Effector memory CD8-positive, alpha-beta T cell (primary cell): ENCODE measurements around the gene ZBED1.
"Not testable (repeated sequence)": the region's sequence is repeated elsewhere in the genome, so short reads cannot be mapped to it uniquely, and the experiment has no call there.

Experiments used
- ATAC-seq: fragments of 150-1000 bp; cut with Tn5 transposase; replicated peaks from 2 replicates; pipeline ENCODE4 v1.10.0; 2021; ENCODE audit warnings: mild to moderate bottlenecking, moderate library complexity
- DNase-seq, 3 experiments: peaks; one replicate each; pipeline ENCODE4 v3.0.0; 2021
- H3K27ac Mint-ChIP-seq, 2 donors: one replicate each; pipeline ENCODE4 v1.8.0; 2022; ENCODE audit warnings: mild to moderate bottlenecking in 2 of 2, mixed read lengths in 2 of 2, moderate library complexity in 2 of 2
- H3K27me3 Mint-ChIP-seq, 2 donors: one replicate each; pipeline ENCODE4 v1.8.0; 2022; ENCODE audit warnings: mixed read lengths in 2 of 2
- H3K36me3 Mint-ChIP-seq: one replicate; pipeline ENCODE4 v1.8.0; 2022; ENCODE audit warnings: mild to moderate bottlenecking, moderate library complexity, mixed read lengths; ENCODE audit not compliant: insufficient read depth
- H3K4me1 Mint-ChIP-seq, 2 donors: one replicate each; pipeline ENCODE4 v1.8.0; 2022; ENCODE audit warnings: low read depth in 2 of 2, mixed read lengths in 2 of 2
- H3K4me3 Mint-ChIP-seq, 2 donors: one replicate each; pipeline ENCODE4 v1.8.0; 2022; ENCODE audit warnings: mild to moderate bottlenecking in 2 of 2, mixed read lengths in 2 of 2, moderate library complexity in 2 of 2
- H3K9me3 Mint-ChIP-seq, 2 donors: one replicate each; pipeline ENCODE4 v1.8.0; 2022; ENCODE audit warnings: mixed read lengths in 2 of 2

ZBED1 gene

DNA sequence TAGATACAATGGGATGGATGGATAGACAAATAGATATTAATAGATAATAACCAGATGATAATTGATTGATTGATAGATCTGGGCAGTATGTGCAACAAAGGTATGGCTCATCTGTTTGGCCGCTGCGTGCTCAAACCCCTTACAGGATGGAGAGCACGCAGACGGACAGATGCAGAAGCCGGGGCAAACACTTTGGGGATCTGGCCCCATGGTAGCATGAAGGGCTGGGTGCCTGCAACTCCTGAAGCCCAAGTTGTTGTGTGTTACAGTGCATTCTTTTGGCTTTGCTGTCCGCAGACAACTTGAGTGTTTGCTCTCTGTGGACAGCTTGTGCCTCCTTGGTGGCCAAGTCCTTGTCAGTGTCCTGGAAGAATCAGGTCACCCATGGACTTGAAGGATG lies 10.6 kb upstream of the ZBED1 start:
- DNase-seq (no peak), ATAC-seq (no peak)
- no peaks in the 10 kb centered on the region for H3K9me3 Mint-ChIP-seq
- H3K36me3 Mint-ChIP-seq, result no peaks in the 10 kb centered on the region
- H3K27me3 Mint-ChIP-seq, result peaks cover 18 to 30% of the 10 kb centered on the region in 2 donors
- H3K4me3 Mint-ChIP-seq, result no peak overlapping the region
- no peaks in the 10 kb centered on the region for H3K4me1 Mint-ChIP-seq
- H3K27ac Mint-ChIP-seq, result no peak overlapping the region

DNA sequence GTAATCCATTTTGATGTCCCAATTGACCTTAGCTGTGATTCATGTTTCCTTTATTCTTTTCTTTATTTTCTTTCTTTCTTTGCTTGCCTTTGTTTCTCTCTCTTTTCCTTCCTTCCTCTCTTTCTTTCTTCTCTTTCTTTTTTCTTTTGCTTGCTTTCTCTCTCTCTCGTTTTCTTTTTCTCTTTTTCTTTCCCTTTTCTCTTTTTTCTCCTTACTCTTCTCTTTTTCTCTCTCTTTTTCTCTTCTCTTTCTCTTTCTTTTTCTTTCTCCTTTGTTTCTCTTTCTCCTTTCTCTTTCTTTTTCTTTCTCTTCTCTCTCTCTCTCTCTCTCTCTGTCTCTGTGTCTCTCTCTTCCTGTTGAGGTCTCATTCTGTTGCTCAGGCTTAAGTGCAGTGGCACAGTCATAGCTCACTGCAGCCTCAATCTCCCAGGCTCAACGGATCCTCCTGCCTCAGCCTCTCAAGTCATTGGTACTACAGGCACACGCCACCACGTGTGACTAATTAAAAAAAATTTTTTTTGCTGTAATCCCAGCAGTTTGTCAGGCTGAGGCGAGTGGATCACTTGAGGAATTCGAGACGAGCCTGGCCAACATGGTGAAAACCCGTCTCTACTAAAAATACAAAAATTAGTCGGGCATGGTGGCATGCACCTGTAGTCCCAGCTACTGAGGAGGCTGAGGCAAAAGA lies 8.0 kb upstream of the ZBED1 start:
- DNase-seq, result no peak
- H3K27me3 Mint-ChIP-seq, result peaks cover 10 to 14% of the 10 kb centered on the region in 2 donors
- no peaks in the 10 kb centered on the region for H3K36me3 Mint-ChIP-seq
- no peak for ATAC-seq
- no peaks in the 10 kb centered on the region for H3K4me1 Mint-ChIP-seq
- H3K27ac Mint-ChIP-seq, result peak overlapping the region in 1 of 2 donors; percentile 59
- no peaks in the 10 kb centered on the region for H3K9me3 Mint-ChIP-seq
- H3K4me3 Mint-ChIP-seq, result no peak overlapping the region

DNA sequence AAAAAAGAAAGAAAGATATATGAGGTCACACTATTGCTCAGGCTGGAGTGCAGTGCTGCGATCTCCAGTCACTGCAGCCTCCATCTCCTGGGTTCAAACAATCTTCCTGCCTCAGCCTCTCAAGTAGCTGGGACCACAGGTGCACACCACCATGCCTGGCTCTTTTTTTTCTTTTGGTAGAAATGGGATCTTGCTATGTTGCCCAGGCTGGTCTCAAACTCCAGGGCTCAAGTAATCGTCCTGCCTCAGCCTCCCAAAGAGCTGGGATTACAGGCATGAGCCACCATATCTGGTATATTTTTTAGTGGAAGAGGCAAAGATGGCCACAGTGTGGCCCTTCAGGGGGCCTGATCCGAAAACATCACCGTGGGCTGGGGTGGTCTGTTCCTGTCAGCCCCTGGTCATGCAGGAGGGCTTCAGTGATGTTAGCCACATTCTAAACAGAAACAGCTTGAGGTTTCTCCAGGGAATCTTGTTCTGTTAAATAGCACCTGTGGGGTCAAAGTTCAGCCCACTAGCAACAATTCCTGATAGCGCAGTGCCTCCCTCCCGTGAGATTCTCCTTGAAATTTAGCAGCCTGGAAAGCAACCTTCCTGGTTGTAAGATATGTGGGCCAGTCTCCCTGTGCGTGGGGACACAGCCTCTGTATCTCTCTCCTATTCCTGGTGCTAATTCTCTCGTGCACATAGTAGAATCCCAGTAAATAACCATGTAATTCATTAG lies 7.3 kb upstream of the ZBED1 start:
- DNase-seq, result no peak
- Mint-ChIP-seq H3K36me3 (no peaks in the 10 kb centered on the region), H3K27me3 (peaks cover 10 to 14% of the 10 kb centered on the region in 2 donors), H3K27ac (peak overlapping the region in 1 of 2 donors; percentile 59), H3K9me3 (no peaks in the 10 kb centered on the region), H3K4me1 (no peaks in the 10 kb centered on the region), H3K4me3 (no peak overlapping the region)
- ATAC-seq, result no peak

DNA sequence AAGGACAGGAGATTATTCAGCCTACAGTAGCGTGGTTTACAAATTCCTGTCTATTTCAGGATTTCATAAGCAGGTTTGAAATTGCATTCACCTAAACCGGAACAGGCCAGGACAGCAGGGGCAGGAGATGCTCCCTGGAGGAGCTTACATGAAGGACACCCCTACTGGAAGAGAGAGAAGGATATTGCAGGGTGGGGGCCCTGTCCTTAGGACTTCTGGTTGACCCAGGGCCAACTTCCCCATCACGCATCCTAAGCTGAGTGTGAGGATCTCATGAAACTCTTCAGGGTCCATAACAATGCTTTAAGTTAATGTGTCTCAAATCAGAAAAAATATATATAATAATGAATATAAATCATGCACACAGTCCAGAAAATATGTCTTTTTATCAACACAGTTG lies 6.4 kb upstream of the ZBED1 start:
- Mint-ChIP-seq H3K4me1 (peaks cover 0 to 3% of the 10 kb centered on the region in 2 donors), H3K27ac (no peak overlapping the region), H3K27me3 (peaks cover 10 to 14% of the 10 kb centered on the region in 2 donors), H3K36me3 (peaks cover under 1% of the 10 kb centered on the region), H3K4me3 (no peak overlapping the region), H3K9me3 (no peaks in the 10 kb centered on the region)
- no peak for DNase-seq
- no peak for ATAC-seq

DNA sequence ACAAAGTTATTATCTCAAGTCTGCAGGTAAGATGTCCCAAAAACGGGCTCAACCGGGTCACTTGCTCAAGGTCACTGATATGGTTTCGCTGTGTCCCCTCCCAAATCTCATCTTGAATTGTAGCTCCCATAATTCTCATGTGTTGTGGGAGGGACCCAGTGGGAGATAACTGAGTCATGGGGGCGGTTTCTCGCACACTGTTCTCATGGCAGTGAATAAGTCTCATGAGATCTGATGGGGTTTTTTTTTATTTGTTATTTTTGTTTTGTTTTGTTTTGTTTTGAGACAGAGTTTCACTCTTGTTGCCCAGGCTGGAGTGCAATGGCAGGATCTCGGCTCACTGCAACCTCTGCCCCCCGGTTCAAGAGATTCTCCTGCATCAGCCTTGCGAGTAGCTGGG lies 4.6 kb upstream of the ZBED1 start:
- not testable (repeated sequence) for DNase-seq, H3K36me3 Mint-ChIP-seq, H3K4me3 Mint-ChIP-seq, ATAC-seq, H3K27me3 Mint-ChIP-seq, H3K9me3 Mint-ChIP-seq
- Mint-ChIP-seq H3K4me1 (peaks cover 2 to 14% of the 10 kb centered on the region in 2 donors), H3K27ac (peak overlapping the region in 1 of 2 donors; percentile 68)

DNA sequence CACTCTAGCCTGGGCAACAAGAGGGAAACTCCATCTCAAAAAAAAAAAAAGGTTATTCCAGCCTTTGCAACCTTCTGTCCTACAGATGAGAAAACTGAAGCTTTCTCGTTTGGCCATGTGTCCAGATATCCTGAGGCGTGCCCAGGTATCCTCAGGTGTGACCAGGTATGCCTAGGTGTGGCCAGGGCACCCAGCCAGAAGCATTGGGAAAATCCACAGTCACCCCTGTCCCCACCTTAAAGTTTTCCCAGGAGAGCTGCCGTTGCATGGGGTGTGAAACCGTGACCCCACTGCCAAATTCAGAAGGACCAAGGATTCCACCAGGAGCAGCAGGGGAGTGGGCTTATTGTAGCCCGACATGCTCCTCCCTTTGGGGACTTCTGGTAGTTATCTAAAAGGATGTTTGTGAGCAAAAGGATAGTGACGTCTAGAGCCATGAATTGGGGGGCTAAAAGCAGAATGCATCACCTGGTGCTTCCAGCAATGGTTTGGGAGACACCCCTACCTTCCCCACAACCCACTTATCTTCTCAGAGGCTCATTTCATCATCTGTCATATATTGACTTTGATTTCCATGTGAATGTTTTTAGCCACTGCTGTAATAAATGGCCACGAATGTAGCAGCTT lies 4.0 kb upstream of the ZBED1 start:
- Mint-ChIP-seq H3K27me3 (peaks cover 0 to 6% of the 10 kb centered on the region in 2 donors), H3K4me3 (no peak overlapping the region), H3K36me3 (peaks cover 10% of the 10 kb centered on the region), H3K4me1 (peaks cover 2 to 15% of the 10 kb centered on the region in 2 donors), H3K27ac (no peak overlapping the region), H3K9me3 (no peaks in the 10 kb centered on the region)
- DNase-seq (no peak), ATAC-seq (no peak)

DNA sequence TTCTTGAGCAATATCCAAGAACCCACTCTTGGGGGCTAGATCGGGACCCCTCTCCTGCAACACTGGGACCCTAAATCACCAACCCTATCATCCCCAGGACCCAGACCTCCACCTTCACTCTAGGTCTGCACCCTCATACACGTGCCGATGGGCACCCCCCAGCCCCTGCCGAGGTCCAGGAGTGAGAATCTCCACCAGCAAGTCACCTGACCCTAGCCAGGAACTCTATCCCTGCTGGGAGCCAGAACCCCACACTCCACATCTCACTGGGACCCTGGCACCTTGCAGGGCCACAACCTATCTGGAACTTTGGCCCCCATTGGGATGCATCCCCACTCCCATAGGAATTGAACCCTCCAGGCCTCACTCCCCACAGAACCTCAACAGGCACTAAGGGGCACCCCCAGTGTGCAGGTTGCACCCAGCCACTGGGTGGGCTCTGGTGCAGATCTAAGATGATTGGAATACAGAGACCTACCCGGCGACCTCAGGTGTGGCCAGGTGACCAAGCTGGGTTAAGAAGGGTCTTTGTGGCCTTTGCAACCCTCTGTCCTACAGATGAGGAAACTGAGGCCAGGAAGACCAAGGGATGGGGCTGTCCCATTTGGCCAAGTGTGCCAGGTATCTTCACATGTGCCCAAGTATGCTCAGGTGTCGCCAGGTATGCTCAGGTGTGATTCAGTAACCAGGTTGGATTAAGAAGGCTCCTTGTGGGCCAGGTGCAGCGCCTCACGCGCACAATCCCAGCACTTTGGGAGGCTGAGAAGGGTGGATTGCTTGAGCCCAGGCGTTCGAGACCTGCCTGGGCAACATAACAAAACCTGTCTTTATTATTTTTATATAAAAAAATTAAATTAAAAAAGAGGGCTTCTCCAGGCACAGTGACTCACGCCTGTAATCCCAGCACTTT lies 3.1 kb upstream of the ZBED1 start:
- peaks cover 9 to 25% of the 10 kb centered on the region in 2 donors for H3K4me1 Mint-ChIP-seq
- H3K27me3 Mint-ChIP-seq, result peaks cover 0 to 3% of the 10 kb centered on the region in 2 donors
- no peak overlapping the region for H3K4me3 Mint-ChIP-seq
- DNase-seq (no peak), ATAC-seq (no peak)
- H3K36me3 Mint-ChIP-seq, result peaks cover 13% of the 10 kb centered on the region
- H3K27ac Mint-ChIP-seq, result peak overlapping the region in 1 of 2 donors; percentile 42
- no peaks in the 10 kb centered on the region for H3K9me3 Mint-ChIP-seq

DNA sequence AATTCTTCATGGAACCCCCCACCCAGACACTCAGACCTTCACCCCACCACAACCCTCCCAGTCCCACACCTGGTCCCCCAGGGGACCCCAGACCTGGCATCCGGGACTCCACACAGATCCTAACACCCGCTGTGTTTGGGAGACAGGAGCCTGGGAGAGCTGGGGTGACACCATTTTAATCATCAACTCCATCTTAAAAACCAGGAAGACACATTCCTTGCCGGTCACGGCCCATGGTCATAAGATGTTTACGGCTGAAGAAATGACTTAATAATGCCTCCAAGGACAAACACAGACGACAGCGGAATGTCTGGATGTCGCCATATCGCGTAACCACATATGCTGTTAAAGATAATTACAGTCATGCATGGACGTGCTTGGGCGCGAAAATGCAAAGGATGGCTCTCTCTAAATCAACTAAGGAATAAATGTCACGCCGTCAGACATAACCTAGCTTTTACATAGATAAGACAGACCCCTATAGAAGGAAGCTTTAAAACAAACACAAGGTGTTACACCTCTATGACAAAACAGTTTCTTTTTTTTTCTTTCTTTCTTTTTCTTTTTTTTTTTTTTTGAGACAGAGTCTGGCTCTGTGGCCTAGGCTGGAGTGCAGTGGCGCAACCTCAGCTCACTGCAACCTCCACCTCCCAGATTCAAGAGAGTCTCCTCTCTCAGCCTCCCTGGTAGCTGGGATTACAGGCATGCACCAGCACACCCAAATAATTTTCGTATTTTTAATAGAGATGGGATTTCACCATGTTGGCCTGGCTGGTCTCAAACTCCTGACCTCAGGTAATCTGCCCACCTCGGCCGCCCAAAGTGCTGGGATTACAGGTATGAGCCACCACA lies 2.1 kb upstream of the ZBED1 start:
- ATAC-seq (no peak), DNase-seq (no peak)
- peaks cover 14 to 35% of the 10 kb centered on the region in 2 donors for H3K4me1 Mint-ChIP-seq
- H3K9me3 Mint-ChIP-seq, result no peaks in the 10 kb centered on the region
- H3K27me3 Mint-ChIP-seq, result no peaks in the 10 kb centered on the region
- peak overlapping the region; percentile 91 to 96 for H3K27ac Mint-ChIP-seq
- peaks cover 13% of the 10 kb centered on the region for H3K36me3 Mint-ChIP-seq
- H3K4me3 Mint-ChIP-seq, result peak overlapping the region in 1 of 2 donors; percentile 80

DNA sequence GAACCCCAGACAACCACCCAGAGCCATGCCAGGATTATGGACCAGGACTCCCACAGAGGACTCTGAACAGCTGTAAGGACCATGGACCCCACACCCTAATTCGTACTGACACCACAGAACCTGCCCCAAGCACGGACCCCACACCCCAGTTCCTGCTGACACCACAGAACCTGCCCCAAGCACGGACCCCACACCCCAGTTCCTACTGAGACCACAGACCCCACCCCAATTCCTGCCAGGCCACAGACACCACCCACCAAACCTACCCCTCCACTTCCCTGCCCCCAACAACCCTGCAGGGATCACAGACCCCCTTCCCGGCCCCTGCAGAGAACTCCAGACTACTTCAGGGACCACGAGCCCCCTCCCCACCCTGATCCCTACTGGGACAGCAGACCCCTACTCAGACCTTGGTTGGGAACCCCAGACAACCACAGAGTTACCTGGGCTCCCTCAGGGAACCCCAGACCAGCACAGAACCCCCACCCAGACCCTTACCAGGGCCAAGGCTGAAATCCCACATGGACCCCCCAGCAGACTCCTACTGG lies 1.4 kb upstream of the ZBED1 start:
- Mint-ChIP-seq H3K27ac (peak overlapping the region; percentile 91 to 96), H3K4me1 (peaks cover 15 to 40% of the 10 kb centered on the region in 2 donors), H3K27me3 (no peaks in the 10 kb centered on the region), H3K36me3 (peaks cover 13% of the 10 kb centered on the region), H3K4me3 (peak overlapping the region; percentile 80 to 81), H3K9me3 (no peaks in the 10 kb centered on the region)
- DNase-seq (no peak), ATAC-seq (no peak)

DNA sequence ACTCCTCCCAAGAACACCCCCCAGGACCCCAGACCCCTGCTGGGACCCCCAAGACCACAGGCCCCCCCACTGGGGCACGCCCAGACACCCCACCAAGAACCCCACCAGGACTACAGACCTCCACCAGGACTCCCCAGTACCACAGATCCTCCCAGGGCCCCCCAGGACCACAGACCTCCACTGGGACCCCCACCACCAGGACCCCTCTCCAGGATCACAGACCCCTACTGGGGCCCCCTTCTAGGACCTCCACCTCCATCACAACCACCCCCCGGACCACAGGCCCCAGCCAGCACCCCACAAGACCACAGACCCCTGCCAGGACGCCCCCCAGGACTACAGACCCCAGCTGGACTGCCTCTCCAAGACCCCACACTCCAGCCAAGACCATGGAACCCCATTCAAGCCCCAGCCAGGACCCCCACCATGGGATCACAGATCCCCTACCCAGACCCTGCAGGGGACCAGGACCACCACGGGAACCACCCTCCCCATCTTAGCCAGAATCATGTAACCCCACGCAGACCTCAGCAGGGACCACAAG lies 855 bp upstream of the ZBED1 start:
- Mint-ChIP-seq H3K4me3 (peak overlapping the region; percentile 80 to 81), H3K27ac (peak overlapping the region; percentile 91 to 96), H3K9me3 (no peaks in the 10 kb centered on the region), H3K4me1 (peaks cover 15 to 40% of the 10 kb centered on the region in 2 donors), H3K36me3 (peaks cover 13% of the 10 kb centered on the region), H3K27me3 (no peaks in the 10 kb centered on the region)
- DNase-seq (no peak), ATAC-seq (no peak)

DNA sequence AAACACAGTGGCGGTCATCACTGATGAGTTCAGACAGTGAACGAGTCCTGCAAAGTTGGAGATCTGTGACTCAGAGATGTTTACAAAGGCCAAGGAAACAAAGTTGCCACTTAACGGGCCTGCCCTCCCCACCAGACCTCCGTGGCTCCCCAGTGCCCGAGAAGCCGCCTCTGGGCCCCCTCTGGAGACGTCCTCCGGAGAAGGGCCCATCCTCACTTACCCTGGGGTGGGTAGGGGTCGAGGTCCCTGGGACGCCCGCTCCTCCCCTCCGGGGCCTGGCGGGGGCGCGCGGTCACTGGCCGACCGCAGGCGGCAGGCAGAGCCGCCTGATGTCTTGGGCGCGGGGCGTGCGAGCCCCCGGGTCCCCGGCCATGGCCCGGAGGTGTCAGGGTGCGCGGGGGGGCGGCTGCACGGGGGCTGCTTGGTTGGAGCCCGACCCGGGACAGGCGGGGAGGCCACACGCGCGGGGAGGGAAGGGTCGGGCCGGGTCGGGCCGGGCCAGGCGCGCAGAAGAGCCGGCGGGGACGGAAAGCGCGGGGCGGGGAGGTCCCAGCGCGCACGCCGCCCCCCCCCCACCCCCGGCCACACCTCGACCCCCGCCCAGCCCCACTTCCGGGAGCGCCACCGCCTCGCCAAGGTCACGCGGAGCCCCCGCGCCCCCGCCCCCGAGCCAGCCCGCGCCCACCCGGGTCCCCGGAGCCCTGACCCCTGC lies 529 bp downstream of the ZBED1 start:
- H3K27ac Mint-ChIP-seq, result peak overlapping the region; percentile 89 to 95
- peak overlapping the region; percentile 80 to 81 for H3K4me3 Mint-ChIP-seq
- H3K36me3 Mint-ChIP-seq, result peaks cover 13% of the 10 kb centered on the region

More for the DNA sequence above, 529 bp downstream of the ZBED1 start:
- ATAC-seq, result peak; percentile 56
- peaks cover 19 to 43% of the 10 kb centered on the region in 2 donors for H3K4me1 Mint-ChIP-seq
- H3K27me3 Mint-ChIP-seq, result no peaks in the 10 kb centered on the region
- H3K9me3 Mint-ChIP-seq, result no peaks in the 10 kb centered on the region
- peak; percentile 17 to 41 (median 17) for DNase-seq
